Measurements from ENCODE around the gene ADAT2.

The ADAT2 gene

GRCh38 chr6:143441010-143441409 is 9.5 kb downstream of the ADAT2 start:
- no peaks in the 10 kb centered on the region for H3K9me3 ChIP-seq (ENCODE audit: control insufficient read depth, insufficient read depth, low read depth, low read length)
- peaks cover 23% of the 10 kb centered on the region for H3K36me3 ChIP-seq (ENCODE audit: control insufficient read depth, insufficient read depth, low read length)
- H3K4me3 ChIP-seq (ENCODE audit: low read depth, low read length): no peak overlapping the region
- no peaks in the 10 kb centered on the region for H3K27me3 ChIP-seq (ENCODE audit: control insufficient read depth, insufficient read depth, low read length)
- peaks cover 8% of the 10 kb centered on the region; the same call in 1 of the 2 replicates for H3K4me1 ChIP-seq (ENCODE audit: control insufficient read depth, insufficient read depth, low read length)
- no peak overlapping the region for H3K9ac ChIP-seq (ENCODE audit: low read length)
- no peak overlapping the region for H3K27ac ChIP-seq (ENCODE audit: low read depth, low read length)

DNA sequence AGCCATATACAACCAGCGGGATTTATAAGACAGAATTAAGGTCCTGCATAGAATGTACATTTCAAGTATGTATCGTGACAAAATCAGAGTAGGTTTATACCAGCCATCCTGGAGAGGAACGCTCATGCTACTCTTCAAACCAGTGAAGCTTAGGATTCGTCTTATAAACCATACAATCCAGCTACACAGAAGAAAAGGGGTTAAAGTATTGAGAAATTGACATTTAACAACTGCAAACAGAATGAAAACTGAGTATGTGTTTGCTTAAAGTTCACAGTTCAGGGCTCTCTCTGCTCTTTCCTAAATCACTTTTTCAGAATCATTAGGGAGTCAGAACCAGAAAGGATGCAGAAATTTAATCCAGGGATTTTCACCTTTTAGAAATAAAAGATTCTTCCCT is 17.9 kb downstream of the ADAT2 start:
- H3K27me3 ChIP-seq (ENCODE audit: control insufficient read depth, insufficient read depth, low read length): no peaks in the 10 kb centered on the region
- no peaks in the 10 kb centered on the region for H3K4me1 ChIP-seq (ENCODE audit: control insufficient read depth, insufficient read depth, low read length)
- H3K4me3 ChIP-seq (ENCODE audit: low read depth, low read length): no peak overlapping the region
- H3K27ac ChIP-seq (ENCODE audit: low read depth, low read length): no peak overlapping the region
- H3K9ac ChIP-seq (ENCODE audit: low read length): no peak overlapping the region
- no peaks in the 10 kb centered on the region for H3K9me3 ChIP-seq (ENCODE audit: control insufficient read depth, insufficient read depth, low read depth, low read length)
- H3K36me3 ChIP-seq (ENCODE audit: control insufficient read depth, insufficient read depth, low read length): peaks cover 47% of the 10 kb centered on the region

GRCh38 chr6:143431226-143431625 is 19.3 kb downstream of the ADAT2 start:
- Histone ChIP-seq H3K27ac (ENCODE audit: low read depth, low read length) (no peak overlapping the region), H3K9me3 (ENCODE audit: control insufficient read depth, insufficient read depth, low read depth, low read length) (no peaks in the 10 kb centered on the region), H3K4me1 (ENCODE audit: control insufficient read depth, insufficient read depth, low read length) (no peaks in the 10 kb centered on the region), H3K9ac (ENCODE audit: low read length) (no peak overlapping the region), H3K36me3 (ENCODE audit: control insufficient read depth, insufficient read depth, low read length) (peaks cover 42% of the 10 kb centered on the region), H3K27me3 (ENCODE audit: control insufficient read depth, insufficient read depth, low read length) (no peaks in the 10 kb centered on the region), H3K4me3 (ENCODE audit: low read depth, low read length) (no peak overlapping the region)

GRCh38 chr6:143429970-143430369 is 20.5 kb downstream of the ADAT2 start:
- H3K4me3 ChIP-seq (ENCODE audit: low read depth, low read length): no peak overlapping the region
- H3K9ac ChIP-seq (ENCODE audit: low read length): no peak overlapping the region
- H3K36me3 ChIP-seq (ENCODE audit: control insufficient read depth, insufficient read depth, low read length): peaks cover 38% of the 10 kb centered on the region
- no peaks in the 10 kb centered on the region for H3K4me1 ChIP-seq (ENCODE audit: control insufficient read depth, insufficient read depth, low read length)
- no peaks in the 10 kb centered on the region for H3K9me3 ChIP-seq (ENCODE audit: control insufficient read depth, insufficient read depth, low read depth, low read length)
- H3K27ac ChIP-seq (ENCODE audit: low read depth, low read length): no peak overlapping the region
- H3K27me3 ChIP-seq (ENCODE audit: control insufficient read depth, insufficient read depth, low read length): no peaks in the 10 kb centered on the region

GRCh38 chr6:143427109-143427817 is 23.2 kb downstream of the ADAT2 start:
- Histone ChIP-seq H3K4me3 (ENCODE audit: low read depth, low read length) (no peak overlapping the region), H3K4me1 (ENCODE audit: control insufficient read depth, insufficient read depth, low read length) (no peaks in the 10 kb centered on the region), H3K9me3 (ENCODE audit: control insufficient read depth, insufficient read depth, low read depth, low read length) (no peaks in the 10 kb centered on the region), H3K27ac (ENCODE audit: low read depth, low read length) (no peak overlapping the region), H3K36me3 (ENCODE audit: control insufficient read depth, insufficient read depth, low read length) (peaks cover 24% of the 10 kb centered on the region), H3K27me3 (ENCODE audit: control insufficient read depth, insufficient read depth, low read length) (no peaks in the 10 kb centered on the region), H3K9ac (ENCODE audit: low read length) (no peak overlapping the region)

- peaks cover 13% of the 10 kb centered on the region for H3K36me3 ChIP-seq (ENCODE audit: control insufficient read depth, insufficient read depth, low read length)
These were observed 24.5 kb downstream of the ADAT2 start for GRCh38 chr6:143426026-143426425.

GRCh38 chr6:143419526-143419925 is 31.0 kb downstream of the ADAT2 start:
- no peak overlapping the region for H3K4me3 ChIP-seq (ENCODE audit: low read depth, low read length)
- H3K9me3 ChIP-seq (ENCODE audit: control insufficient read depth, insufficient read depth, low read depth, low read length): no peaks in the 10 kb centered on the region
- H3K27ac ChIP-seq (ENCODE audit: low read depth, low read length): no peak overlapping the region
- H3K4me1 ChIP-seq (ENCODE audit: control insufficient read depth, insufficient read depth, low read length): no peaks in the 10 kb centered on the region
- H3K27me3 ChIP-seq (ENCODE audit: control insufficient read depth, insufficient read depth, low read length): no peaks in the 10 kb centered on the region
- H3K36me3 ChIP-seq (ENCODE audit: control insufficient read depth, insufficient read depth, low read length): no peaks in the 10 kb centered on the region
- no peak overlapping the region for H3K9ac ChIP-seq (ENCODE audit: low read length)

More at GRCh38 chr6:143426026-143426425, 24.5 kb downstream of the ADAT2 start:
- no peaks in the 10 kb centered on the region for H3K9me3 ChIP-seq (ENCODE audit: control insufficient read depth, insufficient read depth, low read depth, low read length)
- H3K27me3 ChIP-seq (ENCODE audit: control insufficient read depth, insufficient read depth, low read length): no peaks in the 10 kb centered on the region
- no peak overlapping the region for H3K4me3 ChIP-seq (ENCODE audit: low read depth, low read length)
- H3K27ac ChIP-seq (ENCODE audit: low read depth, low read length): no peak overlapping the region
- no peaks in the 10 kb centered on the region for H3K4me1 ChIP-seq (ENCODE audit: control insufficient read depth, insufficient read depth, low read length)
- no peak overlapping the region for H3K9ac ChIP-seq (ENCODE audit: low read length)

DNA sequence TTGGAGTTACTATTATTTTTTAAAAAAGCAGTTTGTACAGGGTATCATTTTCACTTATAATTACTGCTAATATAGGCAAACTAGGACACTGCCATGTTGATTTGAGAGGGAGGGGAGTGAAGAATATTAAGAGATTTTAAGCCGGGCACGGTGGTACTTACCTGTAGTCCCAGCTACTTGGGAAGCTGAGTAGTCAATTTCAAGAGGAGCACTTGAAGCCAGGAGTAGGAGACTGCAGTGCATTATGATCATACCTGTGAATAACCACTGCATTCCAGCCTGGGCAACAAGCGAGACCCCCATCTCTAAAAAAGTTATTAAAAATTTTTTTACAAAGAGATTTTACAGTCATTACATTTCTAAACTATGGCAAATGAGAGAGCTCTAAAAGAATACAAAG is 35.7 kb downstream of the ADAT2 start:
- Histone ChIP-seq H3K9ac (ENCODE audit: low read length) (no peak overlapping the region), H3K27ac (ENCODE audit: low read depth, low read length) (no peak overlapping the region), H3K4me3 (ENCODE audit: low read depth, low read length) (no peak overlapping the region), H3K36me3 (ENCODE audit: control insufficient read depth, insufficient read depth, low read length) (no peaks in the 10 kb centered on the region), H3K9me3 (ENCODE audit: control insufficient read depth, insufficient read depth, low read depth, low read length) (no peaks in the 10 kb centered on the region), H3K27me3 (ENCODE audit: control insufficient read depth, insufficient read depth, low read length) (no peaks in the 10 kb centered on the region), H3K4me1 (ENCODE audit: control insufficient read depth, insufficient read depth, low read length) (peaks cover 5% of the 10 kb centered on the region; the same call in 1 of the 2 replicates)

- H3K27me3 ChIP-seq (ENCODE audit: control insufficient read depth, insufficient read depth, low read length): no peaks in the 10 kb centered on the region
- no peak overlapping the region for H3K4me3 ChIP-seq (ENCODE audit: low read depth, low read length)
- H3K9ac ChIP-seq (ENCODE audit: low read length): no peak overlapping the region
- no peak overlapping the region for H3K27ac ChIP-seq (ENCODE audit: low read depth, low read length)
- no peaks in the 10 kb centered on the region for H3K36me3 ChIP-seq (ENCODE audit: control insufficient read depth, insufficient read depth, low read length)
- H3K4me1 ChIP-seq (ENCODE audit: control insufficient read depth, insufficient read depth, low read length): peaks cover 5% of the 10 kb centered on the region; the same call in 1 of the 2 replicates
- no peaks in the 10 kb centered on the region for H3K9me3 ChIP-seq (ENCODE audit: control insufficient read depth, insufficient read depth, low read depth, low read length)
These were observed 39.6 kb downstream of the ADAT2 start for GRCh38 chr6:143410859-143411270.

DNA sequence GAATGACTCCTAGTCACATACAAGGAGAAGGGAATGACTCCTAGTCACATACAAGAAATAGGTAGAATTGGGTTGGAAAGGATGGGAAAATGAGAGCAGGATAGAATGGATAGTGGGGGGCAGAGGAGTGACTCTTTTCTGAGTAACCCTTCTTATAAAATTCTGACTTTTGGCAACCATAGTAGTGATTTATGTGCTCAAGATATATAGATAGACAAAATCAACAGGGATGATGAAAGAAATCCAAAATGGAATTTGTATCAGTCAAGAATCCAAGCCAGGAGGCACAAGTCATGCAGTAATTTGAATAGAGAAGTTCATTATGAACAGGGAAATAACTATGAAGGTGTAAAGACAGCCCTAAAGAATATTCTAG is 41.7 kb downstream of the ADAT2 start:
- Histone ChIP-seq H3K9ac (ENCODE audit: low read length) (no peak overlapping the region), H3K4me3 (ENCODE audit: low read depth, low read length) (no peak overlapping the region), H3K9me3 (ENCODE audit: control insufficient read depth, insufficient read depth, low read depth, low read length) (no peaks in the 10 kb centered on the region), H3K27ac (ENCODE audit: low read depth, low read length) (no peak overlapping the region), H3K36me3 (ENCODE audit: control insufficient read depth, insufficient read depth, low read length) (no peaks in the 10 kb centered on the region), H3K4me1 (ENCODE audit: control insufficient read depth, insufficient read depth, low read length) (peaks cover 5% of the 10 kb centered on the region; the same call in 1 of the 2 replicates), H3K27me3 (ENCODE audit: control insufficient read depth, insufficient read depth, low read length) (no peaks in the 10 kb centered on the region)

GRCh38 chr6:143408151-143408786 is 42.2 kb downstream of the ADAT2 start:
- no peak overlapping the region for H3K9ac ChIP-seq (ENCODE audit: low read length)
- H3K36me3 ChIP-seq (ENCODE audit: control insufficient read depth, insufficient read depth, low read length): no peaks in the 10 kb centered on the region
- H3K27ac ChIP-seq (ENCODE audit: low read depth, low read length): no peak overlapping the region
- no peaks in the 10 kb centered on the region for H3K9me3 ChIP-seq (ENCODE audit: control insufficient read depth, insufficient read depth, low read depth, low read length)
- H3K4me3 ChIP-seq (ENCODE audit: low read depth, low read length): no peak overlapping the region
- peaks cover 5% of the 10 kb centered on the region; the same call in 1 of the 2 replicates for H3K4me1 ChIP-seq (ENCODE audit: control insufficient read depth, insufficient read depth, low read length)
- no peaks in the 10 kb centered on the region for H3K27me3 ChIP-seq (ENCODE audit: control insufficient read depth, insufficient read depth, low read length)
